ENCODE measurements around the gene THBS4.

DNA sequence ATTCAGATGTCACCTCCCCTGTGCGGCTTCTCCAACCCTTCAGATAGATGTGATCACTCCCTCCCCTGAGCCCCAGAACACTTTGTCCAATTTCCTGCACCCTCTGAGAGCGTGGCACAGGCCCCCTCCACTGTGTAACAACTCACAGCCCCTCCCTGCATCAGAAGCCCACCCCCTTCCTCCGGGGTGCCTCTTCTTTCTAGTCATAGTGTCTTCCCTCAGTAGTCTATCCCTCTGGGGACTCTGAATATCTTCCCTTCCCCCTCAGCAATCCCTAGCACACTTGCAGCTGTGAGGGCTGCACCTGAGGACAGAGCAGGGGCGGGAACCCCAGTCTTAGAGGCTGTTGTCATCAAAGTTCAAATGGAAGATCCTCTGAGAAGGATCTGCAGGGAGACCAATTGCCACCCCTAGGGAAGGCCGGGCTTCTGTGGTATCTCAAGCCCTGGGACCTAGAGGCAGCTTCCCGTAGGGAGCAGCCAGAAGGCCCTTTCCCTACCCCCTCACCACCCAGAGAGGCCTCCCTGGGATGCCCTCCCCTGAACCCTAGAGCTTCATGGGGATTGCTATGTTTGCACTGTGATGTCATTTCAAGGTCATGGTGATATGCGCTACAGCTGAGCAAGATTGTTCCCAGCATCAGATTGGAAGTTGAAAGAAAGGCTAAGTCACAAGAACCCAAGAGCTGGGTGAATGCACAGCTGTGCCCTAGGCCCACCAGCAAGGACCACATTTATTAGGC lies 70.7 kb downstream of the THBS4 start:
- TF ChIP-seq, protein P1, sequence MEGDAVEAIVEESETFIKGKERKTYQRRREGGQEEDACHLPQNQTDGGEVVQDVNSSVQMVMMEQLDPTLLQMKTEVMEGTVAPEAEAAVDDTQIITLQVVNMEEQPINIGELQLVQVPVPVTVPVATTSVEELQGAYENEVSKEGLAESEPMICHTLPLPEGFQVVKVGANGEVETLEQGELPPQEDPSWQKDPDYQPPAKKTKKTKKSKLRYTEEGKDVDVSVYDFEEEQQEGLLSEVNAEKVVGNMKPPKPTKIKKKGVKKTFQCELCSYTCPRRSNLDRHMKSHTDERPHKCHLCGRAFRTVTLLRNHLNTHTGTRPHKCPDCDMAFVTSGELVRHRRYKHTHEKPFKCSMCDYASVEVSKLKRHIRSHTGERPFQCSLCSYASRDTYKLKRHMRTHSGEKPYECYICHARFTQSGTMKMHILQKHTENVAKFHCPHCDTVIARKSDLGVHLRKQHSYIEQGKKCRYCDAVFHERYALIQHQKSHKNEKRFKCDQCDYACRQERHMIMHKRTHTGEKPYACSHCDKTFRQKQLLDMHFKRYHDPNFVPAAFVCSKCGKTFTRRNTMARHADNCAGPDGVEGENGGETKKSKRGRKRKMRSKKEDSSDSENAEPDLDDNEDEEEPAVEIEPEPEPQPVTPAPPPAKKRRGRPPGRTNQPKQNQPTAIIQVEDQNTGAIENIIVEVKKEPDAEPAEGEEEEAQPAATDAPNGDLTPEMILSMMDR (IDR thresholded peaks at IDR 0.05) = no peak
- TF ChIP-seq POLR2A (IDR thresholded peaks at IDR 0.05) (no peak), POLR2AphosphoS5 (IDR thresholded peaks at IDR 0.05; ENCODE audit: insufficient read depth in 1 of 2, low read depth in 1 of 2) (no peak)
